ENCODE data around the gene SLC35E3.

Gene SLC35E3

DNA sequence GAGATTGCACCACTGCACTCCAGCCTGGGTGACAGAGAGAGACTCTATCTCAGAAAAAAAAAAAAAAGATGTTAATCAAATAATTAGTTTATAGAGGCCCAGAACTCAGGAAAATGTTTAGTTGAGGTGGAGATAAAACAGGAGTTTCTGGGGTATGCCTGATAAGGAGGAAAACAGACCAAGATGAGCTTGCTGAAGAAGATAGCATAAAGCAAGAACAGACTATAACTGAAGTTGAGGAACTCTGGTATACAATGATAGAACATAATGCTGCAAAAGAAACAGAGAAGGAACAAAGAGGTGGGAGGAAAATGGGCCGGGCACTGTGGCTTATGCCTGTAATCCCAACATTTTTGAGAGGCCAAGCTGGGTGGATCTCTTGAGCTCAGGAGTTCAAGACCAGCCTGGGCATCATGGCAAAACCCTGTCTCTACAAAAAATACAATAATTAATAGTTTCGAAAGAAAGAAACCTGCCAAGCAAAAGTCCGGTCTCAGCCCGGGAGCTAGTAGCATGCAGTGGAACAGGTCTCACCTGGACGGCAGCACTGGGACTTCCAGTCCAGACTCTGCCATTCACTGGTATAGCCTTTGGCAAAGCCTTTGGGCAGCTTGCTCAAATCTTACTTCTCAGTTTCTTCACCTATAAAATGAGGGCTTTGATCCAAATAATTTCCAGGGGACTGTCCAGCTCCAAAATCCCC is 25.4 kb downstream of the SLC35E3 start:
- DNase-seq, result no peak

DNA sequence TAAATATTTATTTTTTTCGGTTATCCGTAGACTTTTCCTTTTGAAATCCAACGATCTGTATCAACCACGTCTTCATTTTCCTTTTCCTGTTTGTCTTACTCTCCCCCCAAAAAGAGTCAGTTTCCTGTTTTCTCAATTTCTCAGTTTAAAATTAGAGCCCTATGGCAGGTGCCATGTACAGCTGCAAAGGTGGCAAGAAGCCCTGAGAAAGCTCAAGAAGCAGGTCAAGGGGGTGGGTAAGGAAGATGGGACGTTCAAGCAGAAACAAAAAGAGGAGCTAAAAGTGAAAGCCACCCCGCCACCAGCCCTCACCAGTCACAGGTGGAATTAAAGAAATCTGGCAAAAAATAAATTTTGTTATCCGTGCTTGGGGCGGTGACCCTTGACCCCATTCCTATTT is 26.7 kb downstream of the SLC35E3 start:
- no peak for DNase-seq

DNA sequence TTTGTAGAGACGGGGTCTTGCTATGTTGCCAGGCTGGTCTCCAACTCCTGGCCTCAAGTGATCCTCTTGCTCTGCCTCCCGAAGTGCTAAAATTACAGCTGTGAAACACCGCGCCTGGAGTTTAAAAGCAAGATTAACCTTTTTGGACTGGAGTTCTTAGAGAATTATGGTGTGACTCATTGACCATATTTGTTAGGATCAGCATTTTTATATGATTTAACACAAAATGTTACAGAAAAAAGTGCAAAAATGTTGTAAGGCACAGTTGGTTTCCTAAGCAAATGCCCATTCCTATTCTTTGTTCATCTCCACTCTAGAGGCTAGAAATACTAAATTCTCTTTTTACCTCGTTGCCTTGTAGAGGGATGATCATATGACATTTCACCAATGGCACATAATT is 27.6 kb downstream of the SLC35E3 start:
- no peak for DNase-seq

DNA sequence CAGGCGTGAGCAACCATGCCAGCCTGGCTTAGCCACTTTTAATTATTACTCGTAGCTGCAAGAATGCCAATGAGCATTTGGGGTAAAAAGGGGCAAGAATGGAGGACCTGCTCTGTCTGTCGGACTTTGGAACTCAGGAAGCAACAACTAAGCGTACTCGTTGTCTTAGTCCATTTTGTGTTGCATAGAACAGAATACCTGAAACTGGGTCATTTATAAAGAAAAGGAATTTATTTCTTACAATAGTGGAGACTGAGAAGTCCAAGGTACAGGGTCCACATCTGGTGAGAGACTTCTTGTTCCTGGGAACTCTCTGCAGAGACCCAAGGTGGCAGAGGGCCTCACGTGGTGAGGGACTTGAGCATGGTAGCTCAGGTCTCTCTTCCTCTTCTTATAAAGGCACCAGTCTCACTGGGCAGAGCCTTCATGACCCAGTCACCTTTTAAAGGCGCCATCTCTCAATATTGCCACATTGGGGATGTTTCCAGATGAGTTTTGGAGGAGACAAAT is 29.2 kb downstream of the SLC35E3 start:
- no peak for DNase-seq

DNA sequence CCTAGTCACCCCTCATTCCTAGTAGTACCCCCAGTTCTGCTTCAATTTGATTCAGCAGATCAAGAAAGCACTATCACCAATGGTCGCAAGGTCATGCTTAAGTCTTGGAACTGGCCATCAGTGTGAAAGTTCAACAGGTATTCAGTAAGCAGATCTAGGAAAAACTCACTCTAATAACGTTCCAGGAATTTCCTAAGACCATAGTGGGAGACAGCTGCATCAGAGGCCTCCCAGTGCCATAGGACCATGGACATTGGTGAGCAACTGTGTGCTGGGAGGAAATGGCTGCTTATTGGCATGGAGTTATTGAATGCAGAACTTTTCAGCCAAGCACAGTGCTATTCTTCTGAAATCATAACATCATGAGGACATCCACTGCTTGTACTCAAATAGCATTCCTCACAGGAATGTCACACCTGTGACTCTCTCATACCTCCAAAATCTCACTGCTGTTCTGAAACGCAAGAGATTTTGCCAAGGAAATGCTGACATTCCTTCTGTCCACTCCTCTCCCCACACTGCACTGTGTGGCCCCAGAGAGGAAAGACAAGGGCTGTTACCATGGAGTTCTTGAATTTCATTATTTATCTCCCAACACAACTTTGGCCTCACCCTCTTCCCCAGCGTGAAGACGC is 31.1 kb downstream of the SLC35E3 start:
- DNase-seq, result no peak

DNA sequence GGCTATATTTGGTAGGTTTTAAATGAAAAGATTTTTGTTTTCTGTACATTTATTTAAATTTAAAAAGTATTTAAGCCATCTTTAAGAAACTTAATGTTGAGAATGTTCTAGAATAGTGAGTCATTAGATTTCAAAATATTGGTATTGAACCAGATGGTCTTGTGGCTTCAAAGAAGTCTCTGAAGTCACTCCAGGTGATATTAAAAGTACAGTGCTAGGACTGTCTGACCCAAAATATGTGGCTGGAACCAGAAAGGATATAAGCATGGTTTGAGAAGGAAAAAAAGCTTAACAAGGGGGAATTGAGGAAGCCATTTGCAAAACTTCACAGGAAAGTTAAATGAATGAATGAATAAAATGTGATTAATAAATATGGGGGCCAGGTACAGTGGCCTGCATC is 33.3 kb downstream of the SLC35E3 start:
- no peak for DNase-seq

DNA sequence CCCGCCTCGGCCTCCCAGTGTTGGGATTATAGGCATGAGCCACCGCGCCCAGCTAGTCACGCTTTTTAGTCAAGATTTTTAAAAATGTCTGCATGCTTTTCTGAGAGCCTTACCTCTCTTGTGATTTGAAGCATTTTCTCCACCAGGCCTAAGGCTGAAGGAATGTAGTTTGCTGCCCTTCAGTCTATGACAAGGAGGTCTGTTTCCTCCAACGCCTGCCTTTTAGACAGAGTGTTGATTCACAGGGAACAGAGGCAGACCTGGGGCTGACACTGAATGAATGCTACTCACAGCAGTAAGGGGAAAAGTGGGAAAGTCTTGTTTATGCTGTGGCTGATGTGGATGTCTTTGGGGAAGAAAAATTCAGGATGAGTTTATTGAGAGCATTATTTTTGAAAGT is 34.8 kb downstream of the SLC35E3 start:
- DNase-seq, result no peak

DNA sequence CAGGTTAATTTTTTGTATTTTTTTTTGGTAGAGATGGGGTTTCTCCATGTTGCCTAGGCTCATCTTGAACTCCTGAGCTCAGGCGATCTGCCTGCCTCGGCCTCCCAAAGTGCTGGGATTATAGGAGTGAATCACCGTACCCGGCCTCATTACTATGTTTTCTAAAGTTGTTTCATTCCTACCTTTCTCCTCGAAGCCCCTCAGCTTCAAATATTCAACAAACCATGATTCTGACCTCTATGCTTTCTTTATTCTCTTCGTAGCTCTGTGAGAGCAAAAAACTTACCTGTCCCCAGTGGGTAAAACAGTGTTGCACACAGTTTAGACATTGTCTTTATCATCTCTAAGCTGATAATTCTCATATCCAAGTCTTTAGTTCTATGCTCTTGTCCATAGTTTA is 35.8 kb downstream of the SLC35E3 start:
- DNase-seq, result no peak

DNA sequence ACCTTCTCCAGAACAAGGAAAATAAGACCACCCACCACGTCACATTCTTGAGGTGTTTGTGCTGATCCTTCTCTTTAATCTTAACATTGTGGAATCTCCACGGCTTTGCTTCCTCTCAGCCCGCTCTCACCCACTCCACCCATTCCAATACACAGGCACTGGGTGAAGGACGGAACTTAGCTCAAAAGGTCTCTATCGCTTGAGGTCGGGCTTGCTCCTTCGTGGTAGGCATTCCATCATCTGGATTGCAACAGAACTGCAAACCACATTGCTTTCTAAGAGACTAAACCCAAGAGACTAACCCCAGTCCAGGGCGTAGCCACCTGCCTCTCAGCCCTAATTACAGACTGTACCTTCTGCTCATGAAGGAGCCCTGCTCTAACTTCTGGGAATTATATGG is 38.0 kb downstream of the SLC35E3 start:
- no peak for DNase-seq

DNA sequence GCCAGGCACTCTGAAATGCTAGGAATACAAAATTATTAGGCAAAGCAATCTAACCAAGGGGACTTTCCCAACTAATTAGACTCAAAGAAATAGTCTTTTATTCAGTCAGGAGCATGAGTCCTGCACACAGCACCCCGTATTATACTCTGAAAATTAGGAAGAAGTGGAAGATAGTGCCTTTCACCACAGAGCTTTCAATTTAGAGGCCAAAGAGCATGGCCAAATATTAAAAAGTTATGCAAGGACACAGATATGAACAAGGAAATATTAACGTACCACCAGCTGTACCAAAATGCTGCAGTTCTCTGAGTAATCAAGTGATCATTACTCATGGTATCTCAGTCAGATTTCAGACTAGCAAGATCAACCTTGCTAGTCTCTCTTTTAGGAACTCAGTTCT is 39.4 kb downstream of the SLC35E3 start:
- DNase-seq, result no peak

DNA sequence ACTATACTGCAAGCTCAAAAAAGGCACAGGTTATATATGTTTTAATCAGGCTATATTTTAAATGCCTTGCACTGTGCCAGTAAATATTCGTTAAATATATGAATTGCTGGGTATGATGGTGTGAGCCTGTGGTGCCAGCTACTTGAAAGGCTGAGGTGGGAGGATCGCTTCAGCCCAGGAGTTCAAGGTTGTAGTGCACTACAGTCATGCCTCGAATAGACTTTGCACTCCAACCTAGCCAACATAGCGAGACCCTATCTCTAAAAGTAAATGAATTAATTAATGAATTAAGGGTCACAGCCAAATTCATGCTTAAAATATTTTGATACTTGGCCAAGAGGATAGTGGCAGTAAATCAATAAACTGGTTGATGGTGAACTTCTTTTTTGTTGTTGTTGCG is 39.8 kb downstream of the SLC35E3 start:
- DNase-seq, result no peak

DNA sequence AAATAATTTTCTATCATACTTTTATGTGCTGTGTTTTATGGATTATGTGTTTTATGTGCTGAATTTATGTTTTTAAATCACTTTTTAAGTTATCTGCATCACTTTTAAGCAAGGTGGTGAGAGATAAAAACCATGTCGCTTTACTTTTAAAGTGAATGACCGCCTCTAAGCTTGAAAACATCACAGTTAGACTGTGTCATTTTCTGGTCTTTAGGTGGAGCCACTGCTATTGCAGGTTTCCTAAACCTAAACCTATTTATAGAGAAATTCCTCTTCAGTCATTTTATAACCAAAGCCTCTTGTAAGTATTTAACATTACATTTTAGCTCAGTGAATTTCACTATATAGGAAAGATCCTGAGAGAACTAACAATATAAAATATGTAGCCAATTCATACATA is 41.0 kb downstream of the SLC35E3 start:
- DNase-seq, result no peak

DNA sequence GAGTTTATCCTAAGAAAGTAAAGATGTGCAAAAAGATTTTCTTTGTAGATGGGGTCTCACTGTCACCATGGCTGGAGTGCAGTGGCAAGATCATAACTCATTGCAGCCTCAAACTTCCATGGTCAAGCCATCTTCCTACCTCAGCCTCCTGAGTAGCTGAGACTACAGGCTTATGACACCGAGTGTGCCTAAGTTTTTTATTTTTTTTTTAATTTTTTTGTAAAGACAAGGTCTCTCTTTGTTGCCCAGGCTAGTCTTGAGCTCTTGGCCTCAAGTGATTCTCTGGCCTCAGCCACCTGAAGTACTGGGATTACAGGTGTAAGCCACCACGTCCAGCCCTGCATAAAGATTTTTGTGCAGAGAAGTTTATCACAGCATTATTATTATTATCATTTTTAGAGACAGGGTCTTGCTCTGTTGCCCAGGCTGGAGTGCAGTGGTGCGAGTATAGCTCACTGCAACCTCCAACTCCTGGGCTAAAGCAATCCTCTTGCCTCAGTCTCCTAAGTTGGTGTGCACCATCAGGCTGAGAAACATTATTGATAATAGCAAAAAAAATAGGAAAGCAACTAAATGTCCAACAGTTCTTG is 42.7 kb downstream of the SLC35E3 start:
- DNase-seq, result no peak

DNA sequence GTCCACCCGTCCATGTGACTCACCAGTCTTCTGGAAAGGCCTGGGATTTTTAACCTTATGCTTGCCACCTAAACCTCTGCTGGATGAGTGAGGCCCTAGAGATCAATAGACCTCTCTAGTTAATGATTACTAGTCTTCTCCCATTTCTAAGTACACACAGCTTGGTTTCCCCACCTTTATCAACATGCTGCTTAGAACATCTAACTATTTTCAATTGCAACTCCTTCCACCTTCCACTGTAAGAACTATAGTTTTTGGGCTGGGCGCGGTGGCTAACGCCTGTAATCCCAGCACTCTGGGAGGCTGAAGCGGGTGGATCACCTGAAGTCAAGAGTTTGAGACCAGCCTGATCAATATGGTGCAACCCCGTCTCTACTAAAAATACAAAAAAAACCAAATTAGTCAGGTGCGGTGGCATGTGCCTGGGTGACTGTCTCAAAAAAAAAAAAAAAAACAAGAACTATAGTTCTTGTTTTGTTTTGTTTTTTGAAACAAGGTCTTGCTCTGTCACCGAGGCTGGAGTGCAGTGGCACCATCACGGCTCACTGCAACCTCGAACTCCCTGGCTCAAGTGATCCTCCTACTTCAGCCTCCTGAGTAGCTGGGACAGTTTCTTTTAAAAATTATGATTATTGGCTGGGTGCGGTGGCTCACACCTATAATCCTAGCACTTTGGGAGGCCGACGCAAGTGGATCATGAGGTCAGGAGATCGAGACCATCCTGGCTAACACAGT is 43.3 kb downstream of the SLC35E3 start:
- DNase-seq, result no peak

DNA sequence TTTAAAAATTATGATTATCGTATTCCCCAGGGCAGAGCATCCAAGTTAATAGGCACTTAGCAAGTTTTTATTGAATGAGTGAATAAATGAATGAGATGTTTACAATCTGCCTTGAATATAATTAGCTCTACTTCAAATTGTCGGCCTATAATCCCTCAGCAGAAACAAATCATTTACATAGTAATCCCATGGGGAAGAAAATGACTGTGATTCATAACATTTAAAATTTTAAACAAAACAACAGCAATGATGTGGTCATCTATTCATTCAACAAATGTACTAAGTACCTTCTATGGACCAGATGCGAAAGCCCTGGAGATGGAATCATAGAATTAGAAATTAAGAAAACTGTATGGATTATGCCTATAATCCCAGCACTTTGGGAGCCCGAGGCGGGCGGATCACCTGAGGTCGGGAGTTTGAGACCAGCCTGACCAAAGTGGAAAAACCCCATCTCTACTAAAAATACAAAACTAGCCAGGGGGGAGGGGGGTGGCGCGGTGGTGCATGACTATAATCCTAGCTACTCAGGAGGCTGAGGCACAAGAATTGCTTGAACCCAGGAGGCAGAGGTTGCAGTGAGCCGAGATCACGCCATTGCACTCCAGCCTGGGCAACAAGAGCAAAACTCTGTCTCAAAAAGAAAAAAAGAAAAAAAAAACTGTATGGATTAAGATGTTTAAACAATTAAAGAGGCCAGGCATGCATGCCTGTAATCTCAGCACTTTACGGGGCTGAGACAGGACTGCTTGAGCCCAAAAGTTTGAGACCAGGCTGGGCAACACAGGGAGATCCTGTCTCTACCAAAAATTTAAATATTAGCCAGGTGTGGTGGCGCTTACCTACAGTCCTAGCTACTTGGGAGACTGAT is 44.3 kb downstream of the SLC35E3 start:
- no peak for DNase-seq

DNA sequence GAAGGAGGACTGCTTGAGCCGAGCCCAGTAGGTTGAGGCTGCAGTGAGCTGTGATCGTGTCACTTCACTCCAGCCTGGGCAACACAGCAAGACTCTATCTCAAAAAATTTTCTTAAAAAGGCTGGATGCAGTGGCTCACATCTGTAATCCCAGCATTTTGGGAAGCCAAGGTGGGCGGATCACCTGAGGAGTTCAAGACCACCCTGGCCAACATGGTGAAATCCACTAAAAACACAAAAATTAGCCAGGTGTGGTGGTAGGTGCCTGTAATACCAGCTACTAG is 44.9 kb downstream of the SLC35E3 start:
- no peak for DNase-seq

DNA sequence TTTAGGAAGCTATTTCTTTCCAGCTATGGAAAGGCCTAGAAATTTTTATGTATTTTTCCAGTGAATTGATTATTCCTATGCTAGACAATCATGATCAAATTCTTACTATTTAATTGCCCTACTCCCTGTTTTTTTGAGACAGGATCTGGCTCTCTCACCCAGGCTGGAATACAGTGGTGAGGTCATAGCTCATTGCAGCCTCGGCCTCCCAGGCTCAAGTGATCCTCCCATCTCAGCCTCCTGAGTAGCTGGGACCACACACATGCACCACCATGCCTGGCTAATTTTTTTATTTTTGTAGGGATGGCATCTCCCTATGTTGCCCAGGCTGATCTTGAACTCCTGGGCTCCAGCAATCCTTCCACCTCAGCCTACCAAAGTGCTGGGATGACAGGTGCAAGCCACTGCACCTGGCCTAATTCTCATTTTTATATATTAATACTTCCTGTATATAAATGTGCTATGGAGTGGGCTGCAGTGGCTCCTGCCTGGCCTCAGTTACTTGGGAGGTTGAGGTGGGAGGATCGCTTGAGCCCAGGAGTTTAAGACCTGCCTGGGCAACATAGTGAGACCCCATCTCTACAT is 46.0 kb downstream of the SLC35E3 start:
- DNase-seq, result no peak

DNA sequence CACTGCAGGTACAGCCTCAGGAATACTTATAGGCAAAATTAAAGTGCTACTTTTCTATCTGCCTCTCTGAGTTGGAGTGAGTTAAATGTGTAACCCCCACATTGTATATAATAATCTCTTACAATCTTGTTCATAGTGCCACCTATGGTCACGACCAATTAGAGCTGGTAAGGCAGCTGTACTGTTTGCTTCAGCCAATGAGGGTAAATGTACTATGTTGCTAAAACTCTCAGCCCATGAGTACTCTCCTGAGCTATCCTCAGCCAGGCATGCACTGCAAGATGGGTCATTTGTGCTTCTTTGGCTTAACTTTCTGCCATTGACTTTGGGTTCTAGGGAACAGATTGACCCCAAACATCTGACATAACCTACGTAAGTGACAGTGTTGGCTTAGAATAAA is 47.0 kb downstream of the SLC35E3 start:
- peak; percentile 21 for DNase-seq

DNA sequence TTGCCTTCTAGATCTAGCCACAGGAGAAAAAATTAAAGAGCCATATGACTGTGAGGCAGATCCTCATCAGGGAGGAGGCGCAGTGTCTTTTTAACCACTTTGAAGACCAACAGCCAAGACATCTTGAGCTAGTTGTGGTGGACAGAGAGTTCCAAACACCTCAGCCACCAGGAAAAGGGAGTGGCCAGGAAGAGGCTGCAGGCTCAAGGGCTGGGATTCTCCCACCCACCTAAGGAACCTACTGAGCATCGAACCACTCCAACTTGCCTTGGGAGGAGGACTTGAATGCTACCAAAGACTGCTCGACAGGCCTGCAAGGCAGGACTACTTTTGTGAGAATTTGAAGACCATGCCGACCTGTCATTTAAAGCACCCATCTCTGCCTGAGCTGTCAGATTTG is 47.5 kb downstream of the SLC35E3 start:
- no peak for DNase-seq

DNA sequence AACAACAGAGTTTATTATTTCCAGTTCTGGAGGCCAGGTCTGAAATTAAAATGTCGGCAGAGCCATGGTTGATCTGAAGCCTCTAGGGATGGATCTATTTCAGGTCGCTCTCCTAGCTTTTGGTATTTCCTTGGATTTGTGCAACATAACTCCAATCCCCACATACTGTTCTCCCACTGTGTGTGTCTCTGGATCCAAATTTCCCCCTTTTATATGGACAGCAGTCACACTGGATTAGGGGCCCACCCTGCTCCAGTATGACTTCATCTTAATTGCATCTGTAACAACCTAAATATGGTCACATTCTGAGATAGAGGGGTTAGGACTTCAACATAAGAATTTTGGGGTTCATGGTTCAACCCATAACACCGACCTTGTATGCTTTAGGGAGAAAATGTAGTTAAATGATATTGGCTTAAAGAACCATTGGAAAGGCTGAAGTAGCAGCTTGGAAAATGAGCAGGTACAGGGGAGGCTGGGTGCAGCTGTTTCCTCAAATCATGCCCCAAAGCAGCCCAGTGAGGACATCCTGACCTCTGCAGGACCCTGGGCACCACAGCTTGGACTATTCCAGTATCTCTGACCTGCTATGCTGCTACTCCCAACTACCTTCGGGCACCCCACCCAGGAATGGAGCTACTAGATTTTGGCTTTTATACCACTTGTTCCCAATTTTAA is 48.1 kb downstream of the SLC35E3 start:
- DNase-seq, result no peak

DNA sequence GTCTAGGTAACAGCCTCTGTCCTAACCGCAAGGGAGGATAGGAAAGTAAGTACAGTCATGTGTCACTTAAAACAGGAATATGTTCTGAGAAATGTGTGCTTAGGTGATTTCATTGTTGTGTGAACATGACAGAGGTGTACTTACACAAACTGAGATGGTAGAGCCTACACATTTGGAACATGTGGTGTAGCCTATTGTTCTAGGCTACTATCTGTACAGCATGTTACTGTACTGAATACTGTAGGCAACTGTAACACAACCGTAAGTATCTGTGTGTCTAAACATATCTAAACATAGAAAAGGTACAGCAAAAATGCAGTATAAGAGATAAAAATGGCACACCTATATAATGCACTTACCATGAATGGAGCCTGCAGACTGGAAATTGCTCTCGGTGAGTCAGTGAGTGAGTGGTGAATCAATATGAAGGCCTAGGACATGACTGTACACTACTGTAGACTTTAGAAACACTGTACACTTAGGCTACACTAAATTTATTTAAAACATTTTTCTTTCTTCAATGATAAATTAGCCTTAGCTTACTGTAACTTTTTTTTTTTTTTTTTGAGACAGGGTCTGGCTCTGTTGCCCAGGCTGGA is 48.8 kb downstream of the SLC35E3 start:
- DNase-seq, result no peak

DNA sequence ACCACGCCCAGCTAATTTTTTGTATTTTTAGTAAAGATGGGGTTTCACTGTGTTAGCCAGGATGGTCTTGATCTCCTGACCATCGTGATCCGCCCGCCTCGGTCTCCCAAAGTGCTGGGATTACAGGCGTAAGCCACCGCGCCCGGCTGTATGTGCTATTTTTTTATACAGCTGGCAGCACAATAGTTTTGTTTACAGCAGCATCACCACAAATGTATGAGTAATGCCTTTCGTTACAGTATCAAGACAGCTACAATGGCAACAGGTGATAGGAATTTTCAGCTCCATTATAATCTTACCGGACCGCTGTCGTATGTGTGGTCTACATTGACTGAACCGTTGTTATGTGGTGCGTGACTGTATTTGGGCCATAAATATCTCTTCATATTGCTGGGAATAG is 50.4 kb downstream of the SLC35E3 start:
- no peak for DNase-seq
